Inferior parietal cortex (tissue), 1 donor: ENCODE measurements around the gene OVAAL.

Source experiments
- DNase-seq: peaks from one replicate; pipeline ENCODE4 v3.0.0-alpha.2; 2016; ENCODE audit errors: extremely low spot score

Gene OVAAL

GRCh38 chr1:180571060-180571831 is 12.5 kb downstream of the OVAAL start:
- DNase-seq, result no peak

GRCh38 chr1:180571832-180572636 is 13.3 kb downstream of the OVAAL start:
- DNase-seq, result no peak

- DNase-seq, result no peak
Observed at GRCh38 chr1:180572760-180573159, 14.0 kb downstream of the OVAAL start.

GRCh38 chr1:180574031-180574713 is 15.4 kb downstream of the OVAAL start:
- no peak for DNase-seq

GRCh38 chr1:180577361-180577760 is 18.6 kb downstream of the OVAAL start:
- DNase-seq, result no peak

GRCh38 chr1:180579961-180580611 is 21.3 kb downstream of the OVAAL start:
- no peak for DNase-seq

GRCh38 chr1:180581635-180582039 is 22.9 kb downstream of the OVAAL start:
- no peak for DNase-seq

GRCh38 chr1:180584869-180585268 is 26.1 kb downstream of the OVAAL start:
- DNase-seq, result no peak

- no peak for DNase-seq
Observed at GRCh38 chr1:180585994-180586359, 27.2 kb downstream of the OVAAL start.

GRCh38 chr1:180586671-180587155 is 27.9 kb downstream of the OVAAL start:
- DNase-seq, result no peak

GRCh38 chr1:180588121-180588520 is 29.4 kb downstream of the OVAAL start:
- no peak for DNase-seq

- no peak for DNase-seq
Observed at GRCh38 chr1:180590889-180591288, 32.1 kb downstream of the OVAAL start.

GRCh38 chr1:180593382-180593781 is 34.6 kb downstream of the OVAAL start:
- DNase-seq, result no peak

GRCh38 chr1:180594723-180595122 is 36.0 kb downstream of the OVAAL start:
- no peak for DNase-seq

GRCh38 chr1:180595966-180596365 is 37.2 kb downstream of the OVAAL start:
- no peak for DNase-seq

GRCh38 chr1:180597520-180597919 is 38.8 kb downstream of the OVAAL start:
- DNase-seq, result no peak

- no peak for DNase-seq
Observed at GRCh38 chr1:180598333-180598974, 39.7 kb downstream of the OVAAL start.

GRCh38 chr1:180600343-180600742 is 41.6 kb downstream of the OVAAL start:
- no peak for DNase-seq

- DNase-seq, result no peak
Observed at GRCh38 chr1:180601512-180601911, 42.7 kb downstream of the OVAAL start.

GRCh38 chr1:180603223-180603849 is 44.6 kb downstream of the OVAAL start:
- DNase-seq, result no peak

- no peak for DNase-seq
Observed at GRCh38 chr1:180603850-180604226, 45.1 kb downstream of the OVAAL start.
